OCI-LY7 (cell line): Measurements from ENCODE around the gene NEB.

Source experiments
- EZH2phosphoT487 ChIP-seq: fragments of 200-600 bp; sonication (generic); IDR thresholded peaks from 2 replicates; pipeline ENCODE4 v1.6.1; 2018; ENCODE audit warnings: low read depth, borderline replicate concordance, mild to moderate bottlenecking, mixed run types, antibody characterized with exemption, low read length, moderate library complexity, mixed read lengths
- TF ChIP-seq, protein P1 (sequence below): fragments of 200-600 bp; sonication (generic); conservative IDR thresholded peaks from 2 replicates; pipeline ENCODE4 v1.5.1; 2014; ENCODE audit warnings: mild to moderate bottlenecking, antibody characterized with exemption, low read length, moderate library complexity, mixed read lengths

DNA sequence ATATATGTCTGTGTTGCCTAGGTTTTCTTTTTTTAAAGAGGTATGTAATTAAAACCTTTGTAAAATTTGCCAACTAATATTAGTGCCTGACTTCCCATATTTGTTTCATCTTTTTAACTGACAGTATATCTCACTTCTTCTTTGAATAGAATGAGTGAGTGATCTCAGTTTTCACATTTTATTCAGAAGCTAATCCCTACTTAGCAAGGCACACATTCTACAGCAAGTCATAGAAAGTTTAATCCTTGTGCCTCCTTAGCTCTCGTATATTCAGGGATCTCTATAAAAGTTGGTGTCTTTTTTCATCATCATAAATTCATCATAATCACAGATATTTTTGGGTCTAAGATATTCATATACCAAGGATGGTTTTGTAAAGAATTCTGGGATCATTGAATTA is 258.0 kb downstream of the NEB start:
- TF ChIP-seq, protein P1, sequence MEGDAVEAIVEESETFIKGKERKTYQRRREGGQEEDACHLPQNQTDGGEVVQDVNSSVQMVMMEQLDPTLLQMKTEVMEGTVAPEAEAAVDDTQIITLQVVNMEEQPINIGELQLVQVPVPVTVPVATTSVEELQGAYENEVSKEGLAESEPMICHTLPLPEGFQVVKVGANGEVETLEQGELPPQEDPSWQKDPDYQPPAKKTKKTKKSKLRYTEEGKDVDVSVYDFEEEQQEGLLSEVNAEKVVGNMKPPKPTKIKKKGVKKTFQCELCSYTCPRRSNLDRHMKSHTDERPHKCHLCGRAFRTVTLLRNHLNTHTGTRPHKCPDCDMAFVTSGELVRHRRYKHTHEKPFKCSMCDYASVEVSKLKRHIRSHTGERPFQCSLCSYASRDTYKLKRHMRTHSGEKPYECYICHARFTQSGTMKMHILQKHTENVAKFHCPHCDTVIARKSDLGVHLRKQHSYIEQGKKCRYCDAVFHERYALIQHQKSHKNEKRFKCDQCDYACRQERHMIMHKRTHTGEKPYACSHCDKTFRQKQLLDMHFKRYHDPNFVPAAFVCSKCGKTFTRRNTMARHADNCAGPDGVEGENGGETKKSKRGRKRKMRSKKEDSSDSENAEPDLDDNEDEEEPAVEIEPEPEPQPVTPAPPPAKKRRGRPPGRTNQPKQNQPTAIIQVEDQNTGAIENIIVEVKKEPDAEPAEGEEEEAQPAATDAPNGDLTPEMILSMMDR, result no peak
- no peak for TF ChIP-seq EZH2phosphoT487
